Neural cell (in vitro differentiated cells): ENCODE results near the gene FIGLA.

ENCODE experiments used
- EP300 ChIP-seq: fragments of 450-650 bp; conservative IDR thresholded peaks from 2 replicates; pipeline ENCODE4 v1.6.1; 2014; ENCODE audit warnings: antibody characterized with exemption, mild to moderate bottlenecking, moderate library complexity; ENCODE audit not compliant: poor library complexity, severe bottlenecking
- EZH2 ChIP-seq: fragments of 200-600, 300-800 bp; shearing (Covaris generic), sonication (generic); IDR thresholded peaks from 2 replicates; pipeline ENCODE4 v1.6.1; 2014; ENCODE audit warnings: antibody characterized with exemption, low read length, borderline replicate concordance, mild to moderate bottlenecking; ENCODE audit not compliant: insufficient read depth, poor library complexity, severe bottlenecking
- RAD21 ChIP-seq: fragments of 450-650 bp; conservative IDR thresholded peaks from 2 replicates; pipeline ENCODE4 v1.6.1; 2014; ENCODE audit warnings: antibody characterized with exemption, mild to moderate bottlenecking, moderate library complexity
- TF ChIP-seq, protein P1 (sequence below): fragments of 450-650 bp; IDR thresholded peaks from 2 replicates; pipeline ENCODE4 v1.5.1; 2014; ENCODE audit warnings: antibody characterized with exemption, mild to moderate bottlenecking, moderate library complexity; ENCODE audit not compliant: poor library complexity, severe bottlenecking

DNA sequence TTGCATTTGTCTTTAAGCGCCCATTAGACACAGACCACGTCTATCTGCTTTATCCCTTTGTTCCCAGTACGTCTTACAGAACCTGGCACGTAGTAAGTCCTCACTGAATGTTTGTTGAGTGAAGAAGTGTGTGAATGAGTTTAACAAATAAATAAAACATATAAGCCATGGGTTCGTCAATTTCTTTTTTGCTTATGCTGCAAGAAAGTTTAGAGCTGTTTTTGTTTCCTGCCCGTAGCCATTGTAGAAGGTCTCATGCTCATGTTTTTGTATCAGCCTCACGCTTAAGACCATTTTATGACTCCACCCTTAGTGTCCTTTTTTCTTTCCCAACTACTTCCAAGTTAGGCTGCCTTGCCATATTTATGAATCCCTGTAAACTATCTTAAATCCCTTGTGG is 24.9 kb downstream of the FIGLA start:
- no peak for TF ChIP-seq RAD21
- TF ChIP-seq, protein P1, sequence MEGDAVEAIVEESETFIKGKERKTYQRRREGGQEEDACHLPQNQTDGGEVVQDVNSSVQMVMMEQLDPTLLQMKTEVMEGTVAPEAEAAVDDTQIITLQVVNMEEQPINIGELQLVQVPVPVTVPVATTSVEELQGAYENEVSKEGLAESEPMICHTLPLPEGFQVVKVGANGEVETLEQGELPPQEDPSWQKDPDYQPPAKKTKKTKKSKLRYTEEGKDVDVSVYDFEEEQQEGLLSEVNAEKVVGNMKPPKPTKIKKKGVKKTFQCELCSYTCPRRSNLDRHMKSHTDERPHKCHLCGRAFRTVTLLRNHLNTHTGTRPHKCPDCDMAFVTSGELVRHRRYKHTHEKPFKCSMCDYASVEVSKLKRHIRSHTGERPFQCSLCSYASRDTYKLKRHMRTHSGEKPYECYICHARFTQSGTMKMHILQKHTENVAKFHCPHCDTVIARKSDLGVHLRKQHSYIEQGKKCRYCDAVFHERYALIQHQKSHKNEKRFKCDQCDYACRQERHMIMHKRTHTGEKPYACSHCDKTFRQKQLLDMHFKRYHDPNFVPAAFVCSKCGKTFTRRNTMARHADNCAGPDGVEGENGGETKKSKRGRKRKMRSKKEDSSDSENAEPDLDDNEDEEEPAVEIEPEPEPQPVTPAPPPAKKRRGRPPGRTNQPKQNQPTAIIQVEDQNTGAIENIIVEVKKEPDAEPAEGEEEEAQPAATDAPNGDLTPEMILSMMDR: no peak
- TF ChIP-seq EZH2: no peak
- TF ChIP-seq EP300: no peak
